Adrenal gland (tissue), 12 donors: ENCODE results near the gene RPIA. TPM values are rescaled to one million over a fixed set of nuclear protein-coding genes. Genes with fewer than 3 reads are reported as not detected.

Experiments
- DNase-seq, 7 donors: peaks; one replicate each; pipeline ENCODE4 v3.0.0-alpha.2; 2019 to 2020
- H3K27ac ChIP-seq, 5 donors: fragments of 200-600 bp; sonication (generic) in 4 of 5; 1 replicate in 3 of 5; 2 replicates in 2 of 5; pipeline versions ENCODE4 v1.5.1 to v1.8.0; 2016 to 2020; ENCODE audit warnings: mild to moderate bottlenecking in 1 of 5
- H3K27me3 ChIP-seq: fragments of 200-600 bp; 2 replicates; pipeline ENCODE4 v1.8.0; 2021
- H3K36me3 ChIP-seq, 2 donors: fragments of 200-600 bp; replicated peaks in 1 of 2; 1 replicate in 1 of 2; 2 replicates in 1 of 2; pipeline versions ENCODE4 v1.5.1 to v1.8.0; 2018 to 2022
- H3K4me1 ChIP-seq, 2 donors: fragments of 200-600 bp; replicated peaks in 1 of 2; 1 replicate in 1 of 2; 2 replicates in 1 of 2; pipeline versions ENCODE4 v1.5.1 to v1.8.0; 2018 to 2021
- H3K4me3 ChIP-seq, 4 donors: fragments of 200-600 bp; sonication (generic) in 3 of 4; one replicate each; pipeline ENCODE4 v1.5.1; 2016 to 2018
- H3K9me3 ChIP-seq, 3 donors: fragments of 200-600 bp; sonication (generic) in 1 of 3; replicated peaks in 1 of 3; 1 replicate in 2 of 3; 2 replicates in 1 of 3; pipeline versions ENCODE4 v1.5.1 to v1.8.0; 2016 to 2021
- POLR2A ChIP-seq, 2 donors: fragments of 450-650 bp; IDR thresholded peaks; one replicate each; pipeline ENCODE4 v1.6.1; 2017; ENCODE audit warnings: antibody characterized with exemption in 2 of 2, mild to moderate bottlenecking in 2 of 2, moderate library complexity in 1 of 2
- whole genome bisulfite sequencing, 4 donors: extraction: QIAGEN DNeasy Blood & Tissue Kit in 2 of 4; methylation state at CpG; one replicate each; pipeline versions ENCODE4 v1.1.5 to v1.1.7; 2013 to 2017; 5-methylcytosine and 5-hydroxymethylcytosine counted together
- intact Hi-C, 2 donors: fragments of 100-400 bp; cut with DNase I; formaldehyde crosslinking; loops; one replicate each; pipeline versions ENCODE4 v1.14.1 to v1.15.0; 2022 to 2023
- polyA plus RNA-seq, 3 donors: library from polyadenylated mRNA; stranded (reverse); fragments of 200-250 nt in 2 of 3; fragments of 350-450 nt in 1 of 3; fragmentation: Illumina TruSeq in 1 of 3; extraction: RNeasy Lipid Tissue Mini Kit (QIAGEN cat#74804) in 1 of 3; gene quantifications; one replicate each; pipeline ENCODE4 v1.2.3, GENCODE V29; 2013 to 2014
- total RNA-seq, 9 donors: library from RNA; depleted of rRNA in 4 of 9; stranded (reverse); fragments of >200 nt in 4 of 9; fragments of 120-200 nt in 1 of 9; fragmentation: NEBNext Ultra II Directional in 1 of 9; extraction: Animal tissue kit (Norgen Biotek cat#: 25700) in 1 of 9; gene quantifications; one replicate each; pipeline versions ENCODE4 v1.1.0 to v1.2.4, GENCODE V29; 2013 to 2023
- TF ChIP-seq, protein P1 (sequence below), 6 experiments: fragments of 450-650 bp in 4 of 6; fragments of 200-600 bp in 2 of 6; sonication (generic) in 1 of 6; IDR thresholded peaks; 1 replicate in 5 of 6; 2 replicates in 1 of 6; pipeline versions ENCODE4 v1.5.1 to v1.8.0; 2016 to 2021; ENCODE audit warnings: antibody characterized with exemption in 6 of 6, mild to moderate bottlenecking in 2 of 6, moderate library complexity in 1 of 6
- donor health status: healthy with polysubstance abuse.
- donor health status: Bipolar disorder and iron deficiency.
- donor health status: DM: yes; HTN: yes; CAD: no.
- donor health status: DM: no; HTN: no; CAD: no.
- donor health status: DM: no; HTN: no; CAD: no.
- donor health status: DM: yes; HTN: yes; CAD: no.

RPIA gene
- total and polyA plus RNA-seq, 12 donors, result 1.9 to 16.9 (median 11.3) TPM

DNA sequence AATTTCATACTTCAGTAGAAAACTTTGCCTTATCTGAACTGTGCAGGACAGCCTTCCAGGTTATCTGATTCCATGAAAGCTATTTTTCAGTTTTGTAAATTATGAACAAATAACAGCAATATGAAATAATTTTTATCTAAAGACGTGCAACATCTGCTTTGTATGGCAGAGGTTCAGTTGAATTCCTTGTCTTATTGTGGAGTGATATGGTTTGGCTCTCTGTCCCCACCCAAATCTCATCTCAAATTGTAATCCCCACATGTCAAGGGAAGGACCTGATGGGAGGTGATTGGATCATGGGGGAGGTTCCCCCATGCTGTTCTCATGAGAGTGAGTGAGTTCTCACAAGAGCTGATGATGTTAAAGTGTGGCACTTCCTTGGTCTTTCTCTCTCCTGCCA, 18.1 kb upstream of the RPIA start:
- Histone ChIP-seq H3K27me3 (no peaks in the 10 kb centered on the region), H3K9me3 (no peaks in the 10 kb centered on the region), H3K4me3 (no peak overlapping the region), H3K36me3 (no peaks in the 10 kb centered on the region), H3K4me1 (no peaks in the 10 kb centered on the region), H3K27ac (no peak overlapping the region)
- DNase-seq, result no peak
- 50 to 82% (median 67%) methylated on average over 1 of the region's 1 CpG for WGBS, 4 donors
- intact Hi-C loops, result loop anchor here (5.0 to 10.0 kb wide), 2 partner anchors 81 to 489 kb away; no protein-coding TSS in a partner anchor
- TF ChIP-seq, protein P1, sequence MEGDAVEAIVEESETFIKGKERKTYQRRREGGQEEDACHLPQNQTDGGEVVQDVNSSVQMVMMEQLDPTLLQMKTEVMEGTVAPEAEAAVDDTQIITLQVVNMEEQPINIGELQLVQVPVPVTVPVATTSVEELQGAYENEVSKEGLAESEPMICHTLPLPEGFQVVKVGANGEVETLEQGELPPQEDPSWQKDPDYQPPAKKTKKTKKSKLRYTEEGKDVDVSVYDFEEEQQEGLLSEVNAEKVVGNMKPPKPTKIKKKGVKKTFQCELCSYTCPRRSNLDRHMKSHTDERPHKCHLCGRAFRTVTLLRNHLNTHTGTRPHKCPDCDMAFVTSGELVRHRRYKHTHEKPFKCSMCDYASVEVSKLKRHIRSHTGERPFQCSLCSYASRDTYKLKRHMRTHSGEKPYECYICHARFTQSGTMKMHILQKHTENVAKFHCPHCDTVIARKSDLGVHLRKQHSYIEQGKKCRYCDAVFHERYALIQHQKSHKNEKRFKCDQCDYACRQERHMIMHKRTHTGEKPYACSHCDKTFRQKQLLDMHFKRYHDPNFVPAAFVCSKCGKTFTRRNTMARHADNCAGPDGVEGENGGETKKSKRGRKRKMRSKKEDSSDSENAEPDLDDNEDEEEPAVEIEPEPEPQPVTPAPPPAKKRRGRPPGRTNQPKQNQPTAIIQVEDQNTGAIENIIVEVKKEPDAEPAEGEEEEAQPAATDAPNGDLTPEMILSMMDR (IDR thresholded peaks at IDR 0.05), result no peak

DNA sequence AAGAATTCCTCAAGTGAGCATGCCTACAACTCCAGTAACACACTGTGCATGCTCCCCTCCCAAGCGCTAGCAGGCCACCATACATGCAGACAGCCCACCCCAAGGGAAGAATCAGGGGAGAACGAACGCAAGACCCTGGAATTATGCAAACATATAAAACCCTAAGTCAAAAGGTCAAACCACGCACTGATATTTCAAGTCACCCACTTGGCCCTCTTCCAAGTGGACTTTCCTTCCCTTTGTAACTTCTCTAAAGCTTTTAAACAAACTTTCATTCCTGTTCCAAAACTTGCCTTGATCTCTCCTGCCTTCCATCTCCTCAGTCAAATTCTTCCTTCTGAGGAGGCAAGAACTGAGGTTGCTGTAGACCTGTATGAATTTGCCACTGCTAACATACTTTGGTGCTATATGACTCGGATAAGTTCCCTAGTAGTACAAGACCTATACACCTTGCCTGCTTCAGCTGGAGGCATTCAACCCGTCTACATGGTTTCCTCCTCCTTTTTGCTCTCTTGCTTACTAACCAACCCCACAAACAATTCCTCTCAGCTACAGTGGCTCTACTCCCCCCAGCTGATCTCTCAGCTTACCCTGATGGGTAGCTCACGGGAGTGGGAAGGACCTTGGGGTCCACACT, 11.1 kb upstream of the RPIA start:
- Histone ChIP-seq H3K27ac (peak overlapping the region in 3 of 5 donors; percentile 22 to 54 (median 37)), H3K27me3 (no peaks in the 10 kb centered on the region), H3K9me3 (no peaks in the 10 kb centered on the region), H3K4me1 (peaks cover 9 to 10% of the 10 kb centered on the region in 2 donors), H3K36me3 (no peaks in the 10 kb centered on the region), H3K4me3 (no peak overlapping the region)
- WGBS, 4 donors, result 69 to 78% (median 74%) methylated on average over 7 of the region's 7 CpGs
- DNase-seq, result peak in 1 of 7 donors; percentile 30
- intact Hi-C loops, result no loop called here
- TF ChIP-seq, protein P1 (IDR thresholded peaks at IDR 0.05), result no peak
- TF ChIP-seq POLR2A (IDR thresholded peaks at IDR 0.05), result no peak

DNA sequence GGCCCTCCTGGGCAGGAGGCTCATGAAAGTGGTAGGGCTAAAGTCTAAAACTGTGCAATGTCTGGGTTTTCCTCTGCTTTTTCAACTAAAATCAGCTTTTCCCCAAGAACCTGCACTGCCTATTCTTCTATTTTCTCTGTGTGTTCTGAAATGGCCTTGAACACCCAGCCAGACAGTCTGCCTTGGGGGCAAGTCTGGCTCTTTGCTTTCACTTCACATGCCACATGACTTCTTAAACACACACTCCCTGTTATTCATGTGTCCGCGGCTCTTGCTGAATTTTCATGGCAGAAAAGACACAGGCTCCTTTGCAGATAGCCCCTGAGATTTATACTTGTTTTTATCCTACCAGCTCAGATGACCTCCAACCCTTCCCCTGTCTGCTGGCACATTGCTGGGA, 10.6 kb upstream of the RPIA start:
- TF ChIP-seq, protein P1 (IDR thresholded peaks at IDR 0.05), result no peak
- TF ChIP-seq POLR2A (IDR thresholded peaks at IDR 0.05), result no peak
- Histone ChIP-seq H3K4me1 (peaks cover 9 to 10% of the 10 kb centered on the region in 2 donors), H3K27ac (peak overlapping the region in 3 of 5 donors; percentile 22 to 54 (median 37)), H3K9me3 (no peaks in the 10 kb centered on the region), H3K4me3 (no peak overlapping the region), H3K27me3 (no peaks in the 10 kb centered on the region), H3K36me3 (no peaks in the 10 kb centered on the region)
- peak in 6 of 7 donors; percentile 40 to 68 (median 61) for DNase-seq
- intact Hi-C loops, result no loop called here
- WGBS, 4 donors, result 34 to 42% (median 39%) methylated on average over 2 of the region's 2 CpGs

DNA sequence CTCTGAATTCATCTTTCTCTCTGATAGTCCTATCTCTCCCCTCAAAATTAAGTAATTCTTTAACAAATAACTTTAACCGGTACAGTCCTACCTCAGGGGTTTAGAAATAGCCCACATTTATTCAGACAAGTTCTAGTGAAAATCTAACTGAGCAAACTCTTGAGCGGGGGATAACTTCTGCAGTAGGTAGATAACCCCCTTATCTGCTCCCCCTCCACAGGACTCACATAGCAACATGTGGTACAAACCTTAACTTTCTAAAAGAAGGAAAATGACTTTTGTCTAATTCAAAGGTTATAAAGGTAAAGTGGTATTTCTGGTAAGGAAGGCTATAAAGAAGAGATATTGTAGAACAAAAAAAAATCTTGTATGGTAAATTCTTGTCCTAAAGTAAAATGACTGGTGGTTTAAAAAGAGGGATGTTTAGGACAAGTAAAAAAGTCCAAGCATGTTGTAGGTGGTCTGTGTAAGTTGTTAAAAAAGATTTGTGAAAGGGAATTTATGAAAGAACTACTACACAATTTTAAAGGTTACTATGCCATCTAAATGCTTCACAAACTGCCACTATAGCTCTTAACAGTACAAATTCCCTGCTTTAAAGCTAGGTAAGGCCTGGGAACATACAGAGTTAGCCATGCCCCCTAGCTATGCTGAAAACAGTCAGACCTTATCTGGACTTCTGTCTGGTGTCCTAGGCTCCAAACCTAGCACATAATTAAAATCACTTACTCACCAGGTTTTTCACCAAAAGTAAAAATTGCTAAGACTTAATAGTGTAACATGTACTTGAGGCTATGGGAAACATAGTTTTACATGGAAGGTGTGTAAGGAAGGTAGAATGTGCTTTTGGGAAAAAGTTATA, 8.1 kb upstream of the RPIA start:
- H3K36me3 ChIP-seq, result no peaks in the 10 kb centered on the region
- WGBS, 4 donors, result 47 to 96% (median 63%) methylated on average over 1 to 2 of the region's 2 CpGs
- peaks cover 9 to 10% of the 10 kb centered on the region in 2 donors for H3K4me1 ChIP-seq
- H3K9me3 ChIP-seq, result no peaks in the 10 kb centered on the region
- H3K27ac ChIP-seq, result no peak overlapping the region
- H3K27me3 ChIP-seq, result no peaks in the 10 kb centered on the region
- TF ChIP-seq, protein P1 (IDR thresholded peaks at IDR 0.05), result no peak
- no peak for TF ChIP-seq POLR2A (IDR thresholded peaks at IDR 0.05)
- H3K4me3 ChIP-seq, result no peak overlapping the region
- intact Hi-C loops, result no loop called here
- no peak for DNase-seq
